Body of pancreas (tissue), 4 donors: ENCODE data around the gene CRK.

ENCODE experiments used
- POLR2A ChIP-seq, 3 donors: fragments of 450-650 bp; IDR thresholded peaks; one replicate each; pipeline ENCODE4 v1.6.1; 2016; ENCODE audit warnings: antibody characterized with exemption in 3 of 3, mild to moderate bottlenecking in 2 of 3
- TF ChIP-seq, protein P1 (sequence below), 7 experiments: fragments of 450-650 bp in 4 of 7; fragments of 200-600 bp in 3 of 7; sonication (generic) in 3 of 7; IDR thresholded peaks; one replicate each; pipeline ENCODE4 v1.5.1; 2016 to 2019; ENCODE audit warnings: antibody characterized with exemption in 7 of 7

DNA sequence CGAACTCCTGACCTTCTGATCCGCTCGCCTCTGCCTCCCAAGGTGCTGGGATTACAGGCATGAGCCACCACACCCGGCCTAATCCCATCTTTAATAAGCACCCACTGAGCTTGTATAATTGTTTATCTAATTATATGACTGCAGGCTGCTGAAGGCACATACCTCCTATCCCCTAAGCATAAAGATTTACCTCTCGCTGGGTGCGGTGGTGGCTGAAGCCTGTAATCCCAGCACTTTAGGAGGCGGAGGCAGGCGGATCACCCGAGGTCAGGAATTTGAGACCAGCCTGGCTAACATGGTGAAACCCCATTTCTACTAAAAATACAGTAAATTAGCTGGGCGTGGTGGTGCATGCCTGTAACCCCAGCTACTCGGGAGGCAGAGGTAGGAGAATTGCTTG is 35.9 kb downstream of the CRK start:
- TF ChIP-seq, protein P1, sequence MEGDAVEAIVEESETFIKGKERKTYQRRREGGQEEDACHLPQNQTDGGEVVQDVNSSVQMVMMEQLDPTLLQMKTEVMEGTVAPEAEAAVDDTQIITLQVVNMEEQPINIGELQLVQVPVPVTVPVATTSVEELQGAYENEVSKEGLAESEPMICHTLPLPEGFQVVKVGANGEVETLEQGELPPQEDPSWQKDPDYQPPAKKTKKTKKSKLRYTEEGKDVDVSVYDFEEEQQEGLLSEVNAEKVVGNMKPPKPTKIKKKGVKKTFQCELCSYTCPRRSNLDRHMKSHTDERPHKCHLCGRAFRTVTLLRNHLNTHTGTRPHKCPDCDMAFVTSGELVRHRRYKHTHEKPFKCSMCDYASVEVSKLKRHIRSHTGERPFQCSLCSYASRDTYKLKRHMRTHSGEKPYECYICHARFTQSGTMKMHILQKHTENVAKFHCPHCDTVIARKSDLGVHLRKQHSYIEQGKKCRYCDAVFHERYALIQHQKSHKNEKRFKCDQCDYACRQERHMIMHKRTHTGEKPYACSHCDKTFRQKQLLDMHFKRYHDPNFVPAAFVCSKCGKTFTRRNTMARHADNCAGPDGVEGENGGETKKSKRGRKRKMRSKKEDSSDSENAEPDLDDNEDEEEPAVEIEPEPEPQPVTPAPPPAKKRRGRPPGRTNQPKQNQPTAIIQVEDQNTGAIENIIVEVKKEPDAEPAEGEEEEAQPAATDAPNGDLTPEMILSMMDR (IDR thresholded peaks at IDR 0.05): no peak
- TF ChIP-seq POLR2A (IDR thresholded peaks at IDR 0.05): no peak
